ENCODE measurements around the gene EFNA3. TPM values are rescaled to one million over a fixed set of nuclear protein-coding genes. Genes with fewer than 3 reads are reported as not detected.

Gene EFNA3
- total and polyA plus RNA-seq, 9 of the 15 experiments (the other 6 are each of a cell fraction or from before 2014, with no cell fraction given) = 0.59 to 7.9 (median 4.7) TPM

- Histone ChIP-seq H3K4me1 (replicated peaks in 1 of 2; ENCODE audit: control insufficient read depth in 2 of 2, insufficient read depth in 2 of 2, low read length in 2 of 2) (peaks cover 27 to 58% of the 10 kb centered on the region in 2 experiments), H3K9ac (ENCODE audit: insufficient read depth in 1 of 2, low read depth in 2 of 2, low read length in 2 of 2) (peak within 1 kb of the TSS; percentile 48 to 94), H3K4me3 (peak within 1 kb of the TSS; percentile 58), H3K27ac (ENCODE audit: extremely low read depth, low read depth, low read length) (peak within 1 kb of the TSS; percentile 45; the same call in 2 of the 3 replicates), H3K79me2 (ENCODE audit: control insufficient read depth, insufficient read depth, low read length) (peaks cover 9% of the 10 kb centered on the region; the same call in 2 of the 3 replicates), H3K4me2 (ENCODE audit: insufficient read depth, low read length) (peak within 1 kb of the TSS; percentile 81), H3K36me3 (ENCODE audit: control insufficient read depth, insufficient read depth, low read length) (peaks cover 25% of the 10 kb centered on the region; the same call in 2 of the 3 replicates), H3K27me3 (ENCODE audit: control insufficient read depth in 2 of 2, insufficient read depth in 2 of 2, low read length in 2 of 2) (no peaks in the 10 kb centered on the region), H2AFZ (ENCODE audit: low read depth, low read length) (peak within 1 kb of the TSS; percentile 86), H4K20me1 (replicated peaks; ENCODE audit: control insufficient read depth, insufficient read depth, low read length) (no peaks in the 10 kb centered on the region; the same call in 1 of the 2 replicates), H3K9me1 (ENCODE audit: control insufficient read depth, insufficient read depth, low read length) (peaks cover 7% of the 10 kb centered on the region), H3K9me3 (replicated peaks; ENCODE audit: control insufficient read depth, insufficient read depth, low read depth, low read length) (no peaks in the 10 kb centered on the region)
- POLR2A ChIA-PET = interaction anchor here (0.6 to 1.9 kb wide), 4 partner anchors 11 to 632 kb away, joined by 3 to 6 read pairs (median 4); partner anchors contain the start of gene SHC1
- CTCF ChIA-PET (ENCODE audit: low intra/inter-chr PET ratio) = interaction anchor here (2.8 to 4.0 kb wide), 2 partner anchors 18 kb away, joined by 19 to 153 read pairs; partner anchors contain the start of gene EFNA3
- ATAC-seq (peak; percentile 91), FAIRE-seq (peak; percentile 99), DNase-seq (ENCODE audit: extremely low read depth in 1 of 4, low spot score in 3 of 4) (peak; percentile 91 to 93 (median 92))
- intact Hi-C loops (cut with micrococcal nuclease) = loop anchor here (1.0 to 5.0 kb wide), 4 partner anchors 8 to 505 kb away; partner anchors contain the start of genes CKS1B, SHC1 and UBE2Q1
- in situ Hi-C loops (cut with MboI) = loop anchor here (5.0 kb wide), 1 partner anchor 106 kb away; the partner anchor contains the start of gene PBXIP1
- BruUV-seq (replicated peaks) = no TSS peak
- under 1% methylated on average over 31 of the region's 57 CpGs for WGBS (ENCODE audit: insufficient coverage, low coverage, missing lambda C conversion rate)
- TF ChIP-seq RBM39 (optimal IDR thresholded peaks at IDR 0.05; ENCODE audit: low read depth, low read length) = no peak
- TF ChIP-seq MEF2D (tag; conservative IDR thresholded peaks at IDR 0.05; ENCODE audit: low read depth) = no peak
- TF ChIP-seq, protein P1, sequence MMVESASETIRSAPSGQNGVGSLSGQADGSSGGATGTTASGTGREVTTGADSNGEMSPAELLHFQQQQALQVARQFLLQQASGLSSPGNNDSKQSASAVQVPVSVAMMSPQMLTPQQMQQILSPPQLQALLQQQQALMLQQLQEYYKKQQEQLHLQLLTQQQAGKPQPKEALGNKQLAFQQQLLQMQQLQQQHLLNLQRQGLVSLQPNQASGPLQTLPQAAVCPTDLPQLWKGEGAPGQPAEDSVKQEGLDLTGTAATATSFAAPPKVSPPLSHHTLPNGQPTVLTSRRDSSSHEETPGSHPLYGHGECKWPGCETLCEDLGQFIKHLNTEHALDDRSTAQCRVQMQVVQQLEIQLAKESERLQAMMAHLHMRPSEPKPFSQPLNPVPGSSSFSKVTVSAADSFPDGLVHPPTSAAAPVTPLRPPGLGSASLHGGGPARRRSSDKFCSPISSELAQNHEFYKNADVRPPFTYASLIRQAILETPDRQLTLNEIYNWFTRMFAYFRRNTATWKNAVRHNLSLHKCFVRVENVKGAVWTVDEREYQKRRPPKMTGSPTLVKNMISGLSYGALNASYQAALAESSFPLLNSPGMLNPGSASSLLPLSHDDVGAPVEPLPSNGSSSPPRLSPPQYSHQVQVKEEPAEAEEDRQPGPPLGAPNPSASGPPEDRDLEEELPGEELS (CRISPR knock-in tag; IDR thresholded peaks at IDR 0.05; ENCODE audit: borderline replicate concordance) = no peak
- TF ChIP-seq POLR2G (IDR thresholded peaks at IDR 0.05; ENCODE audit: low read depth, low read length) = peak; percentile 84
- no peak for TF ChIP-seq ARNT (IDR thresholded peaks at IDR 0.05)
- TF ChIP-seq PHF8 (IDR thresholded peaks at IDR 0.05; ENCODE audit: borderline replicate concordance, low read length) = peak; percentile 80; the same call in 1 of the 2 replicates
- TF ChIP-seq, protein P2, sequence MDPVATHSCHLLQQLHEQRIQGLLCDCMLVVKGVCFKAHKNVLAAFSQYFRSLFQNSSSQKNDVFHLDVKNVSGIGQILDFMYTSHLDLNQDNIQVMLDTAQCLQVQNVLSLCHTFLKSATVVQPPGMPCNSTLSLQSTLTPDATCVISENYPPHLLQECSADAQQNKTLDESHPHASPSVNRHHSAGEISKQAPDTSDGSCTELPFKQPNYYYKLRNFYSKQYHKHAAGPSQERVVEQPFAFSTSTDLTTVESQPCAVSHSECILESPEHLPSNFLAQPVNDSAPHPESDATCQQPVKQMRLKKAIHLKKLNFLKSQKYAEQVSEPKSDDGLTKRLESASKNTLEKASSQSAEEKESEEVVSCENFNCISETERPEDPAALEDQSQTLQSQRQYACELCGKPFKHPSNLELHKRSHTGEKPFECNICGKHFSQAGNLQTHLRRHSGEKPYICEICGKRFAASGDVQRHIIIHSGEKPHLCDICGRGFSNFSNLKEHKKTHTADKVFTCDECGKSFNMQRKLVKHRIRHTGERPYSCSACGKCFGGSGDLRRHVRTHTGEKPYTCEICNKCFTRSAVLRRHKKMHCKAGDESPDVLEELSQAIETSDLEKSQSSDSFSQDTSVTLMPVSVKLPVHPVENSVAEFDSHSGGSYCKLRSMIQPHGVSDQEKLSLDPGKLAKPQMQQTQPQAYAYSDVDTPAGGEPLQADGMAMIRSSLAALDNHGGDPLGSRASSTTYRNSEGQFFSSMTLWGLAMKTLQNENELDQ (CRISPR knock-in tag; IDR thresholded peaks at IDR 0.05; ENCODE audit: borderline replicate concordance) = no peak
- TF ChIP-seq HDAC1 (IDR thresholded peaks at IDR 0.05) = peak in 1 of 2 experiments; percentile 62; a peak in 1 of 4 replicates
- no peak for TF ChIP-seq ZNF224 (CRISPR knock-in tag; IDR thresholded peaks at IDR 0.05)
- no peak for TF ChIP-seq FOXK2 (conservative IDR thresholded peaks at IDR 0.05 in 1 of 2, IDR thresholded peaks at IDR 0.05 in 1 of 2; ENCODE audit: low read depth in 2 of 2)
- no peak for TF ChIP-seq ERF (CRISPR knock-in tag; IDR thresholded peaks at IDR 0.05)
- TF ChIP-seq, protein P3, sequence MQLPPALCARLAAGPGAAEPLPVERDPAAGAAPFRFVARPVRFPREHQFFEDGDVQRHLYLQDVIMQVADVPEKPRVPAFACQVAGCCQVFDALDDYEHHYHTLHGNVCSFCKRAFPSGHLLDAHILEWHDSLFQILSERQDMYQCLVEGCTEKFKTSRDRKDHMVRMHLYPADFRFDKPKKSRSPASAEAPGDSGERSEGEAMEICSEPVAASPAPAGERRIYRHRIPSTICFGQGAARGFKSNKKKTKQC (CRISPR knock-in tag; IDR thresholded peaks at IDR 0.05) = peak; percentile 83; the same call in 1 of the 2 replicates
- TF ChIP-seq ETV6 (IDR thresholded peaks at IDR 0.05; ENCODE audit: borderline replicate concordance in 1 of 2, low read depth in 2 of 2, low read length in 1 of 2) = no peak
- no peak for TF ChIP-seq ETV6 (CRISPR knock-in tag; IDR thresholded peaks at IDR 0.05; ENCODE audit: borderline replicate concordance)
Observed at GRCh38 chr1:155063550-155064110, 15.0 kb upstream of the EFNA3 start, which contains the start of gene EFNA4. EFNA4 (plus strand) TSS chr1:155063740; CDS start chr1:155063824, 84 bp downstream.
